Activated T-cell treated with anti-CD3 and anti-CD28 coated beads for 4 hours (primary cell): ENCODE data around the gene PRAMEF20.
"Not testable (repeated sequence)": the region's sequence is repeated elsewhere in the genome, so short reads cannot be mapped to it uniquely, and the experiment has no call there.

Experiments
- DNase-seq: peaks from one replicate; pipeline ENCODE4 v3.0.0-alpha.2; 2020

Gene PRAMEF20

GRCh38 chr1:13410150-13410549 lies at the start of gene PRAMEF20:
PRAMEF20 (plus strand) TSS chr1:13410450; CDS start chr1:13416355, 5,905 bp downstream.
- not testable (repeated sequence) for DNase-seq

DNA sequence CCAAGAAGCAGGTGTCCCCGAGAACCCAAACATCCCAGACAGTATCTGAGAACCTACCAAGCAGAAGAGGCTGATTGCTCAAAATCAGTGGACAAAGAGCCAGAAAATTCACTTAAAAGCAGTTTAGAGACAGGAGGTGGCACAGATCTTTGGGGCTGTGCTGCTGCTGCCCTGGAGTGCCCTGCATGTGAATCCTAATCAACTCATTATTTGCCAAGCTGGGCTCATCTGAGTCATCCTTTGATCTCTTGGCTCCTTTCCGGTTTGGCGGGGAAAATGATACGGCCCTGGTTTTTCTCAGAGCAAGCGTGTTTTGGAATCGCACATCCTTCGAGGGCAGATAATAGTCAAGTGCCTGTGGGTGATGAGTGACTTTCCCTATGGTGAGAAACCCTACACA lies 47.9 kb upstream of the PRAMEF20 start:
- not testable (repeated sequence) for DNase-seq

DNA sequence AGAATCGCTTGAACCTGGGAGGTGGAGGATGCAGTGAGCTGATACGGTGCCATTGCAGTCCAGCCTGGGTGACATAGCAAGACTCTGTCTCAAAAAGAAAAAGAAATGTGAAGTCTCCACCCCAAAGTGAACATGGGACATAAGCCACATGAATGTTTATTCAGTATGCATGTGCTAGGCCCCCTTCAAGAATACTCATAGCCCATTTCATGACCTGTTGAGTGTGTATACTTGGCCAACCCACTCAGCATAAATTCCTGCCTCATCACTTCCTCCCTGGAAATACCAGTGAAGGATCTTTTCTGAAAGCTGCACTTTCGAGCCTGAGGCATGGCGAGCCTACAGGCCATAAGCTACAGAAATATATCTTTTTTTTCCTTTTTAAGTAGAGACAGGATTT lies 45.3 kb upstream of the PRAMEF20 start:
- DNase-seq: not testable (repeated sequence)

DNA sequence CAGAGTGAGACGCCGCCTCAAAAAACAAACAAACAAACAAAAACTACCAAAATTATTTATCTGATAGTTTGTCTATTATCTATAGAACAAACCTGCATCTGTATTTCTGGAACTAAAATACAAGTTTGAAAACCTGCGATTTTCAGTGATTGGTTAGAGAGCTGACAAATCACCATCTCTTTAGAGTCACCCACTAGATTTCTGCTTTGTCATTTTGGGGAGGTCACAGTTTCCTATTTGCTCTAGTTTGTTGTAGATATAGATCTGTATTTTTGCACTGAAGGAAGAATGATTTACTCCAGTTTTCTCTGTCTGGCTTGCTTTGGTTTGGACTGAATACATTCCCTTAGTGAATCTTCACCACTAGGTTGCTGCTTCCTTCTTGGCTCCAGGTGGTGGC lies 43.7 kb upstream of the PRAMEF20 start:
- not testable (repeated sequence) for DNase-seq

DNA sequence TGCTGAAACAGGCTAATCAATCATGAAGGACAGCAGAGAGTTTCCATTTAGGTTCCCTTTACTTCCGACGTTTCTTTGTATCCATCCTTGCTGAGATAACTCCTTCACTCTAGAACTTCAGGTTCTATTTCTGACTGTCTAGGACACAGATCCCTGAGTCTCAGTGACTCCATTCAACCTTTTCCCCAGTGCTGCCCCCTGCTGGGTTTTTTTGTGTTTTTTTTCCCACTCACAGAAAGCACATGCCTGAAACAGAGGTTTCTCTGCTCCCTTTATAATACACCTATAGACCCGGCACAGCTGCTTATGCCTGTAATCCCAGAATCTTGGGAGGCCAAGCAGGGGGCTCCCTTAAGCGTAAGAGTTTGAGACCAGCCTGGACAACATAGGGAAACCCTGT lies 41.7 kb upstream of the PRAMEF20 start:
- DNase-seq: not testable (repeated sequence)

GRCh38 chr1:13378983-13379382 lies 31.3 kb upstream of the PRAMEF20 start:
- DNase-seq: not testable (repeated sequence)

- DNase-seq: not testable (repeated sequence)
Observed at GRCh38 chr1:13380380-13380779, 29.9 kb upstream of the PRAMEF20 start.

- not testable (repeated sequence) for DNase-seq
Observed at GRCh38 chr1:13389332-13389731, 20.9 kb upstream of the PRAMEF20 start, which contains the start of gene PRAMEF17. PRAMEF17 (plus strand) TSS chr1:13389632; CDS start chr1:13389658, 26 bp downstream.

- DNase-seq: not testable (repeated sequence)
Observed at GRCh38 chr1:13393004-13393403, 17.2 kb upstream of the PRAMEF20 start.

- DNase-seq: not testable (repeated sequence)
Observed at GRCh38 chr1:13394761-13395160, 15.5 kb upstream of the PRAMEF20 start.

GRCh38 chr1:13395311-13395710 lies 14.9 kb upstream of the PRAMEF20 start:
- DNase-seq: not testable (repeated sequence)

DNA sequence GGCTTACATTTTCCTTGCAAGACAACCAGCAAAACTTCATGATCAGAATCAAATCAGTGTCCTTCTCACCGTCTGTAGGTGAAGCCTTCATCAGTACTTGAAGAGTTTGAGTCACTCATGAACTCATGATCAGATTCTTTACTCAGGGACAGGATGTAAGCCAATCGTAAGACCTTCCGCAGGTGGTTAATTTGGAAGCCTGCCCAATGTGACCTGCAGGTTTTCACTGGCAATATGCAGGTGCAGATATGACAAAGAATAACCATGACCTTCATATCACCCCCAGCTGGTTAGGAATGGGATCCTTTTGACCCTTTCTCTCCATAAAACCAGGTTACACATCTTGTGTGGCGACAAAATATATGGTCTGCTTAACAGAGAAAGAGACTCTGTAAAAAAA lies 2.4 kb upstream of the PRAMEF20 start:
- DNase-seq: no peak

DNA sequence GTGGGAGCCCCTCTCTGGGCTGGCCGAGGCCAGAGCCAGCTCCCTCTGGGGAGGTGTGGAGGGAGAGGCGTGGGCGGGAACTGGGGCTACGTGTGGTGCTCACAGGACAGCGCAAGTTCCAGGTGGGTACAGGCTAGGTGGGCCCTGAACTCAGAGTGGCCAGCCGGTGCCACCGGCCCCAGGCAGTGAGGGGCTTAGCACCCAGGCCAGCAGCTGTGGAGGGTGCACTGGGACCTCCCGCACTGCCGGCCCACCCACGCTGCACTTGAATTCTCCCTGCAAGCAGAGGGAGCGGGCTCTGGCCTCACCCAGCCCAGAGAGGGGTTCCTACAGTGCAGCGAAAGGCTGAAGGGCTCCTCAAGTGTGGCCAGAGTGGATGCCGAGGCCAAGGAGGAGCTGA lies 20.2 kb downstream of the PRAMEF20 start:
- DNase-seq: no peak

GRCh38 chr1:13432251-13432650 lies 22.0 kb downstream of the PRAMEF20 start:
- DNase-seq: no peak

GRCh38 chr1:13433694-13434358 lies 23.6 kb downstream of the PRAMEF20 start:
- not testable (repeated sequence) for DNase-seq

GRCh38 chr1:13435458-13435857 lies 25.2 kb downstream of the PRAMEF20 start:
- DNase-seq: no peak

GRCh38 chr1:13439104-13439783 lies 29.0 kb downstream of the PRAMEF20 start:
- DNase-seq: not testable (repeated sequence)

DNA sequence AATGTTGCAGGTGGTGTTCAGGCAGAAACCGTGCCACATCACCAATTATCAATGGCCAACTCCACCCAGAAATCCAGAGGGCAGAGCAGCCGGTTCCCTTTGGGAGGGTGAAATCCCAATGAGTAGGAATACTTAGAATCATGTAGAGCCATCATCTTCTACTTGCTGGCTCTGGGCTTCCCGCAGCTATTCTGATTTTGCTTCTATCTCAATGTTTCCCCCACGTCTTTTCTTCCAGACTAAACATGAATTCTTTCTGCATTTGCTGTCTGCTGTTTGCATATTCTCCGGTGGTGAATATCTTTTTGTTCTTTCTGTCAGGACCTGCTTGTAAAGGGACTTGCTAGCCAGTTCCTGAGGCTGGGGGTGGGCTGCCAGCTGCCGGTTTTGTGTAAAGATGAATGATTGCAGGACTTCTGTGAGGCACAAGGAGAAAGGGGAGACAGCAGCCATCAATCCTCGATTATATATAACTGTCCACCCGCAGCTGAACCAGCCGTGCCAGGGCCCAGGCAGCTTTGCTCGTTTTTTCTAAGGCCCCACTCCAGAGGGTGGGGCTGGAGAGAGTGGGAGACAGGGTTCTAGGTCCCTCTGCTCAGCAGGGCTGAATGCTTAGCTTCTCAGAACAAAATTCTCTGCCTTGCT lies 33.2 kb downstream of the PRAMEF20 start:
- DNase-seq: no peak

GRCh38 chr1:13450204-13450603 lies 40.0 kb downstream of the PRAMEF20 start:
- DNase-seq: no peak

DNA sequence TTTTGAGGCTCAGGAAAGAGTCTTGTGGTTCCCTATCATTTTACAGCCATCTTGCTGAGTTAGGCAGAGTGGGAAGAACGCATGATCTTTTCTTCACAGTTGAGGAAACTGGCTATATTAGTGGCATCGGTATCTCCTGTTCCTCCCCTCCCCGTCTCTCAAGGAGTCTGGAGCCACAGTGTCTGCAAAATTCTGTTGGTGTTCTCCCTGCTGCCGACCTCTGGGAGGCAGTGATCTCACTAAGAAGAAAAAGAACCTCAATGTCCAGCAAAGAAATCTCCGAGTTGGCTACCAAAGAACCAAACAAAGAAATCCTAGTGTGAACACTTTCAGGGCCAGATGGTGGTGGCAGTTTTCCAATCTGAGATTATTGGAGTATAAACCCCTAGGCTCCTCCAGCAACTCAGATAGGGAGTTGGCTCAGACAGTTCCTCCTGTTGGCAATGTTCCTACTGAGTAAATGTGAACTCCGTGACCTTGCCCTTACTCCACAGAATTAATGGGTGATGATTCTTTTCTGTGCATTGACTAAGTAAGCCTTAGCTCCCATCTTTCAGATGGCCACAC lies 41.2 kb downstream of the PRAMEF20 start:
- no peak for DNase-seq

DNA sequence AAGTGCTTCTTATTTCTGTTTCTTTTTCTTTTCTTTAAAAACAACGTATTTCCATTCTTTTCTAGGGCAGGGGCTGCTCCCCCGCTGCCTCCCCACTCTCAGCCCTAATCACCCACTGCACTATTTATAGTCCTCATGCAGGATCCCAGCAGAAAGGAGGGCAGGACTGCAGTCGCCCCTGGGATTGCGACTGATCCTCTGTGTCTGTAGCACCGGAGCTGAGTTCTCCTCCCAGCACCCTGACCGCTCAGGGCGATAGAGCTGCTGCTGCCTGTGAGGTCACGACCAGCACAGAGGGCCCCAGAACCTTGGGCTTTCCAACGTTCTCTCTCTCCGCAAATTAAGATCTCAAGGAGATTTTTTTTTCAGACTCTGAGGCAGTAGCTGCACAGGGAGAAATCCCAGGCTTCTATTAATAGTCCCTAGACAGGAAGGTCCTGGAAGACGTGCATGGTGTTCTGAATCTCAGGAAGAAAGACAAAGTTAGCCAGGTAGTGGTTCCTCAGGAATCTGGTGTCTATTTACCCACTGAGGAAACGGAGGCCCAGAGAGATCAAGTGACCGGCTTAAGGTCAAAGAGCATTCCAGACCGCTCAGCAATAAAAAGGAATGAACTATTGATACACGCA lies 46.8 kb downstream of the PRAMEF20 start:
- no peak for DNase-seq

GRCh38 chr1:13461977-13462376 lies 51.7 kb downstream of the PRAMEF20 start:
- DNase-seq: no peak

DNA sequence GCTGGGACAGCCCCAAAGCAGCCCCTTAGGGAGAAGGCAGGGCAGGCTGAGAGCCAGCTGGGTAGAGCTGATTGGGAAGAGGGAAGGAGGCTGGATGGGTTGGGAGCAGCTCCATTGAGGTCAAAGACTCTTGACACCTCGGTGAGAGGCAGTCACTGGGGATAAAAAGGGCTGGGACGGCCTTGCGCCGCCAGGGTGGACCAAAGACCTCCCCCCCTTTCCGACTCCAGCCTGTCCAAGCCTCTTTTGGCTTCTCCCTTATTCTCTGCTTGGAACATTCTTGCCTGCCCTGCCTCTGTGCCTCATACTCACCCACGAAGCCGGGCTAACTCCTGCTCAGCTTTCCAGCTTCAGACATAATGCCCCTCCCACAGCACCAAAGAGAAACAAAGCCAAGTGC lies 52.4 kb downstream of the PRAMEF20 start:
- DNase-seq: no peak
